Hematopoietic multipotent progenitor cell treated with erythropoietin and hydrocortisone succinate and interleukin-3 and kit ligand, for 4 days (in vitro differentiated cells): Measurements from ENCODE around the gene KATNIP.

Source experiments
- DNase-seq: peaks from one replicate; pipeline ENCODE4 v3.0.0-alpha.2; 2015

KATNIP gene

DNA sequence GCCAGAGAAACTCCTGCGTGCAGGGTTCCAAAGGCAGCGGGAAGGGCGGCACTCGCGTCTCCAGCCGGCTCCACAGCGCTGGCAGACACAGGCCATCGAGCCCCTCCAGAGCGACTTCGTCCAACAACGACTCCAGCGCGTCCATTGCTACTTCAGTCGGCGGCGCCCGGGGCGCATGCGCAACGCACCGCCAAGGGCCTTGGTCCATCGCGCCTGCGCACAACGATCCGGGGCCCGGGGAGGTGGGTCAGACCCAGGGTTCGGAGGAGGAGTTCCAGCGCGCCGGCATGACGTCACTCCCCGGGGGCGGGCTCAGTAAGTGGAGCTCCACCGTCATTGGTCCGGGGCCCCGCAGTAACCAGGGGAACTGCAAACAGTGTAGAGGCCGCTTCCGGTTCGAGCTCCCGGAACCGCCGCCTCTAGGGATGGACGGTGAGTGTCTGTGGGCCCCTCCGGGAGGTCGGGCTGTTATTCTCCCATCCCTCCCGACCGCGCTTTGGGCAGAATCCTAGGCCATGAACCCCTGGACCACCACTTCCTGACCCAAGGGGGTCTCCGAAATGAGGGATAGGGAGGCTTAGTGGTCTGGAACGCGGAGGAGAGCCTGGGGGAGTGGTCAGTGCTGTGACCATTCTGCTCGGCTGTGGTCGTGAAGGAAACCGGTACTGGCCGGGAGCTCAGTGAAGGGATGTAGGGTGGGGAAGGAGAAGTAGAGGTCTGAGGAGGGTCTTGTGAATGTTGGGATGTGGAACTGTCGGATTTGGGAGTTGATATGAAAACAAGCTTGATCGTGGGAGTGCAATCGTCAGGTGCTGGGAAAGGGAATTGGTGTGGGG is at the start of gene KATNIP, which contains the start of gene GTF3C1:
TSS of gene KATNIP (plus strand) at position 399 of the 836 bp plus-strand sequence. CDS start at position 426, 27 bp downstream.
TSS of gene GTF3C1 (minus strand) at position 168 of the 836 bp plus-strand sequence. CDS start at position 145, 23 bp downstream.
- peak; percentile 100 for DNase-seq

GRCh38 chr16:27500801-27501200 is 49.1 kb upstream of the KATNIP start:
- no peak for DNase-seq

DNA sequence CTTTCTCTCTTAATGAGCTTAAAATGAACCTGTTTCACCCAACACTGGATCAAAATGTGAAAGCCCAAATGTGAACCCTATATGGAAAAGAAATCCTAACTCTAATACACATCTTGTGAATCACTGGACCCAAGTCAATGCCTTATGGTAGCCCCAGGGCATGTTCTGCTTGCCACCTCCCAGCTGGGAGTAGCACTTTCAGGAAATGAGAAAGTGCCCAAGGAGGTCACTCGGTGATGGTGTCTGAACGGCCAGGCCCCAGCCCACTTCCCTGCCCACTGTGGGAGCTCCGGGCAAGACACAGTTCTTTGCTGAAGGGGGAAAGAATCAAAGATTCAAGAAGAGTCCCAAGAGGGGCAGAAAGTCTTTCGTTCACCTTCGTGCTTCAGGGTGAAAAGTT is 46.3 kb upstream of the KATNIP start:
- DNase-seq = no peak

DNA sequence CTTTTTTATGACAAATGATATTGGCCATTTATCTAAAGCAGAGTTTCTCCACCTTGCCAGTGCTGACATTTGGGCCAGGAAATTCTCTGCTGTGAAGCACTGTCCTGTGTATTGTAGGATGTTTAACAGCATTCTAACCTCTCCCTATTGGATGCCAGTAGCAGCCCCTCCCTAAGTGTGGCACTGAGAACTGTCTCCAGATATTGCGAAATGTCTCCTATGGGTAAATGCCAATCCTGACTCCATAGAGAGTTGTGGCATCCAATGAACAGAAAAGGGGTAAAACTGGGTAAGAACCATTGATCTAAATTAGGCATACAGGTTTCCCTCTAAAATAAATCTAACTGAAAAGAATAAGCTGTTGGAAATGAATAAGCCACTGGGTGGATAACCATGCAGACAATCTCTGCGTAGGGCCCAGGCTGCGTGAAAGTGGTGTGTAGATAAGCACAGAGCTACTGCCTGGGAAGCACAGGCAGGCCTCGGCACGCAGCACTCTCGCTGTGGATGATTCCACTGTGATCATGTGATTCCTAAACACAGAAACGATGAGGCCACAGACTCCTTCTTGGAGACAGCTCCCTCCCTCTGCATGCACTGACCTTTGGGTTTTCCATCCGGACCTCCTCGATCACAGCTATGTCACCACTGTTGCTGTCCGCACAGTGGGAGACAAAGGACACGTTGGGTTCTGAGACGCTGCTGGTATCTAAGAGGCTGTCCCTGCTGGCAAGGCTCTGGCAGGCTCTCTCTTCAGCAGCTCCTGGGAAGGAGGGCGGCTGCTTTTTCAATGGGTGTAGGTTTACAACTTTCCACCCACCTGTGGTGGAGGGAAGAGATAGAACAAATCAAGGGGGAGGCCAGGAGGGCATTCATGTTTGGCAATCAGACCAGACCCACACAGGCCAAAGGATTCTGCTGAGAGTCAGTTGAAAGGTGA is 44.4 kb upstream of the KATNIP start:
- no peak for DNase-seq

- DNase-seq = no peak
These were observed 43.2 kb upstream of the KATNIP start for GRCh38 chr16:27506771-27507170.

DNA sequence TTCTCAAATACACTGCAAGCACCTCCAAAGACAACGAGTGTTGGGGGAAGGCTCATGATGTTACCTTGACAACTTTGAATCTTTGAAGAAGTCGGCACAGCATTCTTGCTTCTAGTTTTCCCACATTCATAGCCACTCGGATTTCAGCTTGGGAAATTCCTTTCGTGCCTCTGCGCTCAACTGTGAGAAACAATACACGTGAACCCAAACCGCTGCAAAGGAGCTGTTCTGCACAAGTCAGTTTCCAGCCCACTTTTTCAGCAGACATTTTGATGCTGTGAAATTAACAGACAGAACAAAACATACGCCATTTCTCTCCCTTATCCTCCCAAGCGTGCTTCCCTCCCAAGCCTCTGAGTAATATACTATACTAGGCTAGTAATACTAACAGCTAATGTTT is 41.5 kb upstream of the KATNIP start:
- DNase-seq = no peak

GRCh38 chr16:27511657-27512448 is 38.1 kb upstream of the KATNIP start:
- no peak for DNase-seq

DNA sequence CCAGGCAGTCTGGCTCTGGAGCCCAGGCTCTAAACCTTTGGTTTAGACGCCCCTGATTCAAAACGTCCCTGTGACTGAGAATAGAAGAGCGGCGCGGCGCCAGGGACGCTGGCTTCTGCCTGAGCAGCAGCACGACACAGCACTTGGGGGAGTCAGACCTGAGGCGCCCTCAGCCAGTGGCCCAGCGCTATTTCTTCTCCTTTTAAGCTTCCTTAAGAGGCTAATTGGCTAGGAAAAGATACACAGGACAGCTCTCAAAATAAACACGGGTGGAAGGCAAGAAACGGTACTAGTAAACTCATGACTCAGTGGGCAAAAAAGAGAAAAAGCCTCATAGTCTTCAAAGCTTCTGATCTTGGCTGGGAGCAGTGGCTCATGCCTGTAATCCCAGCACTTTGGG is 35.1 kb upstream of the KATNIP start:
- DNase-seq = no peak

DNA sequence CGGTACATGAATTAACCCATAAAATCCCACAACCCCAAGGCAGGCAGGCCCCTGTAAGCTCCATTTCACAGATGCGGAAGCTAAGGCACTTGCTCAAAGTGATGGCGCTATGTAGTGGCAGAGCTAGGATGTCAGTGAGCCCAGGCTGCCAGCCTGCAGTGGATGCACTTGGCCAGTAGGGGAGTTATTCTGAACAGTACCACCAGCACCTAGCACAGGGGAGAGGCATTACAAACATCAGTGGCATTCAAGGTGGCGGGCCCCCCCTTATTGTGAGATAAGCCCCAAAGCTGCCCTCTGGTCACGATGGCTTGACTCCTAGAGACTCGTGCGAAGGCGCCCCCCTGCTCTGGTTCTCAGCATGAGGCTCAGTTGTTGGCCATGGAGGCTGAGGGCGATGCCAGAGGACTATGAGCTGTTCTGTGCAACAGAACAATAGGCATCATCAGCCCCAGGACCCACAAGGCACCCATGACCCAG is 34.0 kb upstream of the KATNIP start:
- DNase-seq = peak; percentile 57

- no peak for DNase-seq
These were observed 33.6 kb upstream of the KATNIP start for GRCh38 chr16:27516365-27516764.

- DNase-seq = no peak
These were observed 32.3 kb upstream of the KATNIP start for GRCh38 chr16:27517664-27518063.

DNA sequence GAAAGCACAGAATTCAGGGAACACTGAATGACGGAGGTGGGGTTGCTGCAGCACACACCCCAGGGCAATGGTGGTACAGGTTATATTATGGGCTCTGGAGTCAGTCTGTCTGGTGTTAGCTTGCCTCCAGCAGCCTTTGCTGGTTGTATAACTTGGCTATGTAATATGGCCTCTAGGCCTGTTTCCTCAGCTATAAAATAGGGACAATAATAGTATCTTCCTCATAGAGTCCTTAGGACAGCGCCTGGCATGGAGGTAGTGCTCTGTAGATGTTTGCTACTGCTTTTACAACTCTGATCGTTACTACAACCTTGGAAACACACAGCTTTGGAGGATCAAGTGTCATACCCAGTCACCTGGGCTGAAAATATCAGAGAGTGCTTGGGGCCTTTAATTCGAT is 31.7 kb upstream of the KATNIP start:
- DNase-seq = no peak

GRCh38 chr16:27520982-27521673 is 28.8 kb upstream of the KATNIP start:
- no peak for DNase-seq

DNA sequence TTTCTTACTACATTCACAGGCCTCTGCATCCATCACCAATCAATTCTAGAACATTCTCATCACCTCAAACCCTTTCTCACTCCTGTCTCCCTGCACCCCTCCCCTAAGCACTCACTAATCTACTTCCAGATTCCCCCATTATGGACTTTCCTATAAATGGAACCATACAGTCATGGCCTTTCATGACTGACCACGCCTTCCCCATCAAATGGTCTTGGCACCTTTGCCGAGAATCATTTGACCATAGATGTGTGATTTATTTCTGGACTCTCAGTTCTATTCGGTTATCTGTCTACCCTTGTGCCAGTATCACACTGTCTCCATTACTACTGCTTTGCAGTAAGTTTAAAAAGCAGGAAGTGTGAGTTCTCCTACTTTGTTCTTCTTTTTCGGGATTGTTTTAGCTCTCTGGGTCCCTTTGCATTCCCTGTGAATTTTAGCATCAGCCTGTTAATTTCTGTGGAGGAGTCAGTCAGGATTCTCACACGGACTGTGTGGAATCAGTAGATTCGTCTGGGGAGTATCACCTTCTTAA is 27.7 kb upstream of the KATNIP start:
- DNase-seq = no peak

DNA sequence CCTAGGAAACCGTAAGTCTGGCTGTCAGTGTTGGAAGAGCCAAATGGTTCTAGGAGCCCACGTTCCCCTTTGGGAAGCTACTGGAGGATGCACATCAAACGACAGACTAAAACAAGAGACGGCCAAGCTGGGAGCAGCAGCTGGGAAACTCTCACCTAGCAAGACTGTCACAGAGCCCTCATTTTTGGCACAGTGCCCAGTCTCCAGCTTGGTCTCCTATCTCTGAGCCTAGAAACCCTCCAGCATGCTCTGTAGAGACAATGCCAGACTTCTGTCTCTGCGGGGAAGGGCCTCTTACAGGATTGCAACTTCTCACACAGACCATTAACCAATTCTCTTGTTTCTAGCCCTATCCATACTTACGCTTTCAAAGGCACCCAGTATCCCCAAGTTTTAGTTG is 23.8 kb upstream of the KATNIP start:
- DNase-seq = peak; percentile 61

DNA sequence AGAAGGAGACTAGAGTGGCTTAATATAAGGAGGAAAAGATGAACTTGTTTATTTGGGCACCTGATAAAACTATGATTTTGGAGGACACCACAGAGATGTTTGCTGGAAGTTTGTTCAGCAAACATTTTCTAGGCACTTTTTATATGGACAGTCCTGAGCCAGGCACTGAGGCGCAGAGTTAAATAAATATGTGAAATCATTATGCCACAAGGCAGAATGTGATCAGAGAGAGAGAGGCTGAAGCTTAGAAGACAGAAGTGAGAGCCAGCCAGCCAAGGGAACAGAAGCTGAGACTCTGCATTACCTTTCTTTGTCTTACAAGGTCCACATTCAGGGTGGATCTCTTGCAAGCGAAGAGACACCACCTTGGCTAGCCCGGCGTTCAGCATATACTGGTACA is 21.6 kb upstream of the KATNIP start:
- no peak for DNase-seq

DNA sequence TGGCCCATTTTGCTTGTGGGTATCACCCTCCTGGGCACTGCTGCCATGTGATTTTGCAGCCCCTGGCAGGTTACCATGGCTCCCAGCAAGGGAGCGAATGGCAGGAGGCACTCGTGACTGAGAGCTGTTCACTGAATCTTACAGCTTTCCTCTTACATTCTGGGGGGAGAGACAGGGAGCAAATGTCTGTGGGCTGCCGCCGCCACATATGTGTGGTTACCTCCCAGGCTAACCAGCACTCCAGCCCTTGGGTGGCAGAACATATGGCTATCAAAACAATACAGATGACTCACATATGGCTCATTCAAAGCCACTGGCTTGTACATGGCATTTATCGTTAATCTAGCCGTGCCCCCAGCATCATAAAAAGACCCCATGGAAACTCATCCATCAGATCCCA is 20.0 kb upstream of the KATNIP start:
- DNase-seq = no peak

DNA sequence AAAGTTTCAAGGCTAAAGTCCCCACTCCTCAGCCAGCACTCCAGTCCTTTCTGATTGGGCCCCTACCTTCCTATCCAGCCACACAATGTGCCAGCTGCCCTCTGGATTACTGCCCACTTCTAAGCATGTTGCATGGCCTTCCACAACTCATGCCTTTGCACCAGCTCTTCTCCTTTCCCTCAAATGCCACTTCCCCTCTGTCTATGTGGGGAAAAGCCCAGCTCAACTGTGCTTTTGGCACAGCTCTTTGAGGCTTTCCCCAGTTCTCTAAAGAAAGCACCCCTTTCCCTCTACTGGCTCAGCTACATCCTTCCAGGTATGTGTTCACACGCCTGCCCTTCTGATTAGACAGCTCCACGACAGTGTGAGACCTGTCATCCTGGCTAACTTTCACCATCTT is 18.8 kb upstream of the KATNIP start:
- peak; percentile 49 for DNase-seq

- peak; percentile 68 for DNase-seq
These were observed 17.8 kb upstream of the KATNIP start for GRCh38 chr16:27531826-27532800.

DNA sequence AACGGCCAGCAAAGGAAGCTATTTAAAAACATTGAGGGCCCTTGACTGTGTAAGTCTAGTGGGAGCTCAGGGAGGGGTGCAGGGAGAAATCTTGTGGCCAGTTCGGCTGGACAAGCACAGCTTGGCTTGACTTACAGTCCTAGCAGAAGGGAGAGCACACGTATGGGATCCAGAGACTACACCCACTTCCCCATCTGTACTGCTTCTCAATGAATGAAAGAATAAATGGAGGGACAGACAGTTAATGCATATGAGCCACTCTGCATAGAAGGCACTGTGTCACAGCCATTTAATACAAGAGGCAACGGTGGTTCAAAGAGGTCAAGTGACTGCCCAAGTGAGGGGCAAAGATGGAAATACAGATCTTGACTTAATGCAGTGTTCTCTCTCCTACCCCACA is 15.7 kb upstream of the KATNIP start:
- DNase-seq = no peak

DNA sequence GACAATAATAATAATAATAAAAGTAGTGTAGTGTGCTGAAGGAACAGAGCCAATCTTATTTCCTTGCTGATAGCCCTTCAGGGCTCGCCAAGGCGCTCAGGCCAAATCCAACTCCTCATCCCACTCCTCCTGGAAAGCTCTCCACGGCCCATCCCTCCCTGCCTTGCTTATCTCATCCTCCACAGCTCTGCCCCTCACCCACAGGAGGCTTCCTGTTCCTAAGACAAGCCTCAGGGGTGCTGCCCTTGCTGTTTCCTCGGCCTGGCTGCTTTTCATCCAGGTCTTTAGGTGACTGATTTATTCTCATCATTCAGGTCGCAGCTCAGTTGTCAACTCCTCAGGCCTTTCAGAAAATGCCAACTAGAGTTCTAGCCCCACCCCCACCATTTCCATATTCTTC is 11.4 kb upstream of the KATNIP start:
- peak; percentile 37 for DNase-seq
